GM12878 (cell line): ENCODE measurements around the gene FURIN. TPM values are rescaled to one million over a fixed set of nuclear protein-coding genes. Genes with fewer than 3 reads are reported as not detected.
A peak's percentile ranks its signal among the peaks of the same experiment; 100 is the strongest.

Source experiments
- ATAC-seq: fragments of 200-7000 bp; cut with Tn5 transposase; 3 replicates; pipeline ENCODE4 v1.9.1; 2020; ENCODE audit warnings: mild to moderate bottlenecking, moderate library complexity
- BruUV-seq: library from RNA; stranded (reverse); fragments of 400-500 nt; replicated peaks from 2 replicates; lab custom pipeline; 2021; lab: Mats Ljungman, UMichigan
- CTCF ChIA-PET: fragments of 300-600 bp; sonication (Branson Sonifier 250); formaldehyde crosslinking; extraction: SDS; loops from one replicate; lab custom pipeline; 2021; ENCODE audit warnings: inconsistent platforms; lab: Yijun Ruan, JAX
- POLR2A ChIA-PET: fragments of 350-600 bp; formaldehyde crosslinking; extraction: SDS; loops from one replicate; lab custom pipeline; 2021; ENCODE audit warnings: inconsistent platforms; lab: Charles Lee
- RAD21 ChIA-PET: fragments of 300-600 bp; sonication (Branson Sonifier 250); formaldehyde crosslinking; loops from one replicate; lab custom pipeline; 2023; ENCODE audit warnings: antibody characterized with exemption; ENCODE audit not compliant: unreplicated experiment; lab: Charles Lee
- SMC1A ChIA-PET: fragments of 300-600 bp; sonication (Branson Sonifier 250); formaldehyde crosslinking; loops from one replicate; lab custom pipeline; 2023; ENCODE audit not compliant: unreplicated experiment, uncharacterized antibody; lab: Charles Lee
- DNase-seq: peaks from one replicate; pipeline ENCODE4 v3.0.0-alpha.2; 2011; ENCODE audit warnings: low read depth, low spot score
- FAIRE-seq: peaks from 3 replicates; lab custom pipeline; 2011; peaks lifted over from hg19 to GRCh38; lab: Jason Lieb, UNC
- H2AFZ ChIP-seq: 2 replicates; pipeline ENCODE4 v1.6.0; 2011; ENCODE audit warnings: low read depth, low read length, control low read depth; ENCODE audit not compliant: control insufficient read depth
- H3K27ac ChIP-seq: 2 replicates; pipeline ENCODE4 v1.5.1; 2011; ENCODE audit warnings: control low read depth; ENCODE audit not compliant: control insufficient read depth, insufficient read depth
- H3K27me3 ChIP-seq, 2 experiments: replicated peaks in 1 of 2; 2 replicates each; pipeline versions ENCODE4 v1.6.0 to v1.6.1; 2011; ENCODE audit warnings: low read length in 1 of 2; ENCODE audit not compliant: control insufficient read depth in 2 of 2, insufficient read depth in 2 of 2
- H3K36me3 ChIP-seq, 2 experiments: 2 replicates each; pipeline ENCODE4 v1.5.1; 2011; ENCODE audit warnings: low read length in 1 of 2; ENCODE audit not compliant: control insufficient read depth in 2 of 2, insufficient read depth in 2 of 2
- H3K4me1 ChIP-seq: 2 replicates; pipeline ENCODE4 v1.6.1; 2011; ENCODE audit warnings: mild to moderate bottlenecking, low read length, moderate library complexity, mixed read lengths; ENCODE audit not compliant: control insufficient read depth, insufficient read depth
- H3K4me2 ChIP-seq: 2 replicates; pipeline ENCODE4 v1.6.0; 2011; ENCODE audit warnings: control low read depth; ENCODE audit not compliant: control insufficient read depth, insufficient read depth
- H3K4me3 ChIP-seq: fragments of 200-600 bp; sonication (generic); 2 replicates; pipeline ENCODE4 v1.5.1; 2016
- H3K79me2 ChIP-seq: 2 replicates; pipeline ENCODE4 v1.6.0; 2011; ENCODE audit warnings: low read length; ENCODE audit not compliant: control insufficient read depth, insufficient read depth
- H3K9ac ChIP-seq: 2 replicates; pipeline ENCODE4 v1.8.0; 2011; ENCODE audit warnings: low read length, control low read depth, mixed read lengths; ENCODE audit not compliant: control insufficient read depth, insufficient read depth
- H3K9me3 ChIP-seq: replicated peaks from 3 replicates; pipeline ENCODE4 v1.5.1; 2011; ENCODE audit warnings: mild to moderate bottlenecking, low read length; ENCODE audit not compliant: control insufficient read depth, insufficient read depth
- H4K20me1 ChIP-seq: 2 replicates; pipeline ENCODE4 v1.6.0; 2011; ENCODE audit not compliant: control insufficient read depth, insufficient read depth
- ATF7 ChIP-seq: fragments of 450-650 bp; IDR thresholded peaks from 2 replicates; pipeline ENCODE4 v1.6.1; 2016; ENCODE audit warnings: low read depth, mild to moderate bottlenecking
- FOXM1 ChIP-seq: IDR thresholded peaks from 2 replicates; pipeline ENCODE4 v1.6.1; 2012; ENCODE audit warnings: low read depth, mild to moderate bottlenecking, inconsistent platforms, low read length, moderate library complexity
- PRDM15 ChIP-seq: fragments of 450-650 bp; formaldehyde crosslinking; IDR thresholded peaks from 2 replicates; pipeline ENCODE4 v1.4.0; 2020; ENCODE audit warnings: mild to moderate bottlenecking, moderate library complexity
- RELA ChIP-seq: fragments of 450-650 bp; IDR thresholded peaks from 2 replicates; pipeline ENCODE4 v1.8.0; 2014; ENCODE audit warnings: borderline replicate concordance; ENCODE audit not compliant: partially characterized antibody
- WGBS: methylation state at CpG from one replicate; pipeline ENCODE4 v1.1.6; 2016; ENCODE audit warnings: low lambda C conversion rate; ENCODE audit not compliant: insufficient replicate concordance, insufficient coverage; ENCODE audit errors: missing lambda C conversion rate; 5-methylcytosine and 5-hydroxymethylcytosine counted together
- in situ Hi-C: fragments of 300-500 bp; cut with MboI; formaldehyde crosslinking; loops from 9 replicates; pipeline ENCODE4 v1.14.3; 2018; ENCODE audit warnings: mixed read lengths
- intact Hi-C: fragments of 100-400 bp; cut with micrococcal nuclease; formaldehyde crosslinking; loops from one replicate; pipeline ENCODE4 v1.14.2; 2022; ENCODE audit not compliant: unreplicated experiment
- polyA plus RNA-seq, 11 experiments: library from polyadenylated mRNA; depleted of rRNA in 4 of 11; unstranded in 6 of 11; stranded (reverse) in 5 of 11; fragments of >200 nt; fragmentation: Nextera tagmentation in 4 of 11; fragmentation: Illumina TruSeq in 1 of 11; extraction: Ambion mirVana in 4 of 11; extraction: Trizol in 1 of 11; gene quantifications; 1 replicate in 1 of 11; 2 replicates in 10 of 11; pipeline versions ENCODE4 v1.2.1 to v1.2.3, GENCODE V29; 2011 to 2016; ENCODE audit warnings: inconsistent platforms in 2 of 11, missing spikeins in 2 of 11, low read depth in 1 of 11
- total RNA-seq, 4 experiments: library from RNA; depleted of rRNA in 3 of 4; stranded (reverse); fragments of >200 nt in 3 of 4; fragmentation: Illumina TruSeq in 1 of 4; extraction: Trizol in 1 of 4; gene quantifications; 2 replicates each; pipeline versions ENCODE4 v1.2.1 to v1.2.3, GENCODE V29; 2013 to 2021
- TF ChIP-seq, protein P1 (sequence below): fragments of 450-650 bp; IDR thresholded peaks from 2 replicates; pipeline ENCODE4 v1.6.1; 2017; ENCODE audit warnings: mild to moderate bottlenecking, low read depth, inconsistent platforms; ENCODE audit not compliant: poor library complexity, severe bottlenecking

FURIN gene
- total and polyA plus RNA-seq, 10 of the 15 experiments (the other 5 are each of a cell fraction or from before 2014, with no cell fraction given), result 0.47 to 39.9 (median 8.0) TPM

GRCh38 chr15:90885432-90886290 lies 17.3 kb downstream of the FURIN start (continued):
- TF ChIP-seq PRDM15 (CRISPR knock-in tag) (no peak), RELA (no peak), FOXM1 (peak; percentile 41; the same call in 1 of the 2 replicates), ATF7 (no peak)

DNA sequence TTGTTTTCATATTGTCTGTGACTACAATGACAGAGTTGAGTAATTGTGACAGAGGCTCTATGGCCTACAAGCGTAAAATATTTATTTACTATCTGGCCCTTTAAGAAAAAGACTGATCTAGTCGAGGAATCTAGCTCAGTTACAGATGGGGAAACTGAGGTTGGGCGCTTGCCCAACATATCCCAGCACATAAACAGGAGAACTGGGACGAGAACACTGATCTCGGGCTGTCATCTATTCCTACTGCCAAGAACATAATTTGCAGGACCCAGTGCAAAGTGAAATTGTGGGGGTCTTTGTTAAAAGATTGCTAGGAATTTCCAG lies 17.9 kb downstream of the FURIN start:
- CTCF ChIA-PET, result interaction anchor here (0.6 to 4.7 kb wide), 69 partner anchors 10 to 599 kb away, joined by 3 to 104 read pairs (median 5); partner anchors contain the start of genes BLM, FURIN, HDDC3 and UNC45A
- DNase-seq (no peak), ATAC-seq (no peak), FAIRE-seq (no peak)
- Histone ChIP-seq H3K9me3 (no peaks in the 10 kb centered on the region), H3K36me3 (peaks cover 0 to 7% of the 10 kb centered on the region in 2 experiments; a peak in 2 of 4 replicates), H3K4me2 (no peak overlapping the region), H3K4me3 (no peak overlapping the region), H3K27me3 (no peaks in the 10 kb centered on the region), H3K79me2 (no peaks in the 10 kb centered on the region; the same call in 1 of the 2 replicates), H3K9ac (no peak overlapping the region), H3K4me1 (peaks cover 19% of the 10 kb centered on the region), H2AFZ (no peak overlapping the region), H3K27ac (no peak overlapping the region), H4K20me1 (no peaks in the 10 kb centered on the region)
- POLR2A ChIA-PET, result interaction anchor here (0.9 to 1.6 kb wide), 3 partner anchors 44 to 238 kb away, joined by 3 to 6 read pairs (median 6); partner anchors contain the start of gene HDDC3
- TF ChIP-seq, protein P1, sequence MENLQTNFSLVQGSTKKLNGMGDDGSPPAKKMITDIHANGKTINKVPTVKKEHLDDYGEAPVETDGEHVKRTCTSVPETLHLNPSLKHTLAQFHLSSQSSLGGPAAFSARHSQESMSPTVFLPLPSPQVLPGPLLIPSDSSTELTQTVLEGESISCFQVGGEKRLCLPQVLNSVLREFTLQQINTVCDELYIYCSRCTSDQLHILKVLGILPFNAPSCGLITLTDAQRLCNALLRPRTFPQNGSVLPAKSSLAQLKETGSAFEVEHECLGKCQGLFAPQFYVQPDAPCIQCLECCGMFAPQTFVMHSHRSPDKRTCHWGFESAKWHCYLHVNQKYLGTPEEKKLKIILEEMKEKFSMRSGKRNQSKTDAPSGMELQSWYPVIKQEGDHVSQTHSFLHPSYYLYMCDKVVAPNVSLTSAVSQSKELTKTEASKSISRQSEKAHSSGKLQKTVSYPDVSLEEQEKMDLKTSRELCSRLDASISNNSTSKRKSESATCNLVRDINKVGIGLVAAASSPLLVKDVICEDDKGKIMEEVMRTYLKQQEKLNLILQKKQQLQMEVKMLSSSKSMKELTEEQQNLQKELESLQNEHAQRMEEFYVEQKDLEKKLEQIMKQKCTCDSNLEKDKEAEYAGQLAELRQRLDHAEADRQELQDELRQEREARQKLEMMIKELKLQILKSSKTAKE, result peak; percentile 3
- TF ChIP-seq RELA, result no peak
- BruUV-seq, result no TSS peak
- in situ Hi-C loops, result loop anchor here (5.0 kb wide), 2 partner anchors 239 to 564 kb away; no protein-coding TSS in a partner anchor
- RAD21 ChIA-PET, result interaction anchor here (0.7 to 4.0 kb wide), 38 partner anchors 9 to 593 kb away, joined by 3 to 57 read pairs (median 5); partner anchors contain the start of genes BLM, HDDC3, MAN2A2 and UNC45A
- 1% methylated on average over 4 of the region's 5 CpGs for WGBS
- intact Hi-C loops, result loop anchor here (1.0 to 10.0 kb wide), 6 partner anchors 69 to 566 kb away; partner anchors contain the start of gene BLM
- SMC1A ChIA-PET, result interaction anchor here (0.6 to 4.6 kb wide), 50 partner anchors 8 to 588 kb away, joined by 3 to 49 read pairs (median 5); partner anchors contain the start of genes HDDC3, MAN2A2 and UNC45A
